ENCODE results near the gene BCL6.
"Not testable (repeated sequence)": the region's sequence is repeated elsewhere in the genome, so short reads cannot be mapped to it uniquely, and the experiment has no call there.

BCL6 gene

GRCh38 chr3:187686621-187687273 lies 58.5 kb downstream of the BCL6 start:
- Histone ChIP-seq H3K27ac (no peak overlapping the region), H3K4me3 (no peak overlapping the region)

- Histone ChIP-seq H3K4me3 (no peak overlapping the region), H3K27ac (no peak overlapping the region)
Observed at GRCh38 chr3:187685948-187686347, 59.3 kb downstream of the BCL6 start.

GRCh38 chr3:187684880-187685279 lies 60.4 kb downstream of the BCL6 start:
- H3K4me3 ChIP-seq = no peak overlapping the region
- no peak overlapping the region for H3K27ac ChIP-seq

GRCh38 chr3:187684444-187684843 lies 60.8 kb downstream of the BCL6 start:
- Histone ChIP-seq H3K4me3 (no peak overlapping the region), H3K27ac (no peak overlapping the region)

- H3K4me3 ChIP-seq, H3K27ac ChIP-seq: not testable (repeated sequence)
Observed at GRCh38 chr3:187681756-187682155, 63.5 kb downstream of the BCL6 start.

GRCh38 chr3:187679638-187680396 lies 65.5 kb downstream of the BCL6 start:
- Histone ChIP-seq H3K27ac (no peak overlapping the region), H3K4me3 (no peak overlapping the region)

GRCh38 chr3:187678726-187679268 lies 66.5 kb downstream of the BCL6 start:
- H3K27ac ChIP-seq = no peak overlapping the region
- no peak overlapping the region for H3K4me3 ChIP-seq

GRCh38 chr3:187677604-187678003 lies 67.7 kb downstream of the BCL6 start:
- no peak overlapping the region for H3K4me3 ChIP-seq

GRCh38 chr3:187673012-187673411 lies 72.3 kb downstream of the BCL6 start:
- Histone ChIP-seq H3K4me3 (no peak overlapping the region), H3K27ac (no peak overlapping the region)

More at GRCh38 chr3:187677604-187678003, 67.7 kb downstream of the BCL6 start:
- H3K27ac ChIP-seq = no peak overlapping the region

All from skin epidermis (tissue), 12 donors.